Glutamatergic neuron (in vitro differentiated cells): Measurements from ENCODE around the gene HEMK1. TPM values are rescaled to one million over a fixed set of nuclear protein-coding genes. Genes with fewer than 3 reads are reported as not detected.

Experiments used
- DNase-seq: peaks from one replicate; pipeline ENCODE4 v3.0.0; 2022
- H3K27ac Mint-ChIP-seq: one replicate; pipeline ENCODE4 v1.8.0; 2020; ENCODE audit warnings: mild to moderate bottlenecking, mixed read lengths, inconsistent platforms; ENCODE audit not compliant: unreplicated experiment
- H3K27me3 Mint-ChIP-seq: one replicate; pipeline ENCODE4 v1.8.0; 2020; ENCODE audit warnings: mild to moderate bottlenecking, moderate library complexity, mixed read lengths, inconsistent platforms; ENCODE audit not compliant: unreplicated experiment
- H3K36me3 Mint-ChIP-seq: one replicate; pipeline ENCODE4 v1.8.0; 2020; ENCODE audit warnings: mild to moderate bottlenecking, mixed read lengths, inconsistent platforms; ENCODE audit not compliant: unreplicated experiment
- H3K4me1 Mint-ChIP-seq: one replicate; pipeline ENCODE4 v1.8.0; 2020; ENCODE audit warnings: mild to moderate bottlenecking, low read depth, mixed read lengths, inconsistent platforms; ENCODE audit not compliant: unreplicated experiment
- H3K4me3 Mint-ChIP-seq: one replicate; pipeline ENCODE4 v1.8.0; 2020; ENCODE audit warnings: mild to moderate bottlenecking, mixed read lengths, inconsistent platforms; ENCODE audit not compliant: unreplicated experiment
- H3K9me3 Mint-ChIP-seq: one replicate; pipeline ENCODE4 v1.8.0; 2020; ENCODE audit warnings: mild to moderate bottlenecking, moderate library complexity, mixed read lengths, inconsistent platforms; ENCODE audit not compliant: unreplicated experiment
- total RNA-seq: library from RNA; stranded (reverse); fragmentation: NEBNext Ultra II Directional; extraction: Animal tissue kit (Norgen Biotek cat#: 25700); gene quantifications from one replicate; pipeline ENCODE4 v1.2.1, GENCODE V29; 2021; ENCODE audit not compliant: unreplicated experiment
- TF ChIP-seq, protein P1 (sequence below): fragments of 200-600 bp; sonication (generic); IDR thresholded peaks from one replicate; pipeline ENCODE4 v1.5.0; 2021; ENCODE audit not compliant: partially characterized antibody, unreplicated experiment

Gene HEMK1
- total RNA-seq, 1 donor from 2014 or later = 21.1 TPM

- H3K4me1 Mint-ChIP-seq = peaks cover 18% of the 10 kb centered on the region
- H3K27ac Mint-ChIP-seq = no peak overlapping the region
- peaks cover 24% of the 10 kb centered on the region for H3K27me3 Mint-ChIP-seq
- H3K4me3 Mint-ChIP-seq = no peak overlapping the region
- peaks cover 13% of the 10 kb centered on the region for H3K9me3 Mint-ChIP-seq
- TF ChIP-seq, protein P1, sequence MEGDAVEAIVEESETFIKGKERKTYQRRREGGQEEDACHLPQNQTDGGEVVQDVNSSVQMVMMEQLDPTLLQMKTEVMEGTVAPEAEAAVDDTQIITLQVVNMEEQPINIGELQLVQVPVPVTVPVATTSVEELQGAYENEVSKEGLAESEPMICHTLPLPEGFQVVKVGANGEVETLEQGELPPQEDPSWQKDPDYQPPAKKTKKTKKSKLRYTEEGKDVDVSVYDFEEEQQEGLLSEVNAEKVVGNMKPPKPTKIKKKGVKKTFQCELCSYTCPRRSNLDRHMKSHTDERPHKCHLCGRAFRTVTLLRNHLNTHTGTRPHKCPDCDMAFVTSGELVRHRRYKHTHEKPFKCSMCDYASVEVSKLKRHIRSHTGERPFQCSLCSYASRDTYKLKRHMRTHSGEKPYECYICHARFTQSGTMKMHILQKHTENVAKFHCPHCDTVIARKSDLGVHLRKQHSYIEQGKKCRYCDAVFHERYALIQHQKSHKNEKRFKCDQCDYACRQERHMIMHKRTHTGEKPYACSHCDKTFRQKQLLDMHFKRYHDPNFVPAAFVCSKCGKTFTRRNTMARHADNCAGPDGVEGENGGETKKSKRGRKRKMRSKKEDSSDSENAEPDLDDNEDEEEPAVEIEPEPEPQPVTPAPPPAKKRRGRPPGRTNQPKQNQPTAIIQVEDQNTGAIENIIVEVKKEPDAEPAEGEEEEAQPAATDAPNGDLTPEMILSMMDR = no peak
- H3K36me3 Mint-ChIP-seq = no peaks in the 10 kb centered on the region
- no peak for DNase-seq
Measured at GRCh38 chr3:50536471-50537180, 32.7 kb upstream of the HEMK1 start.

- Mint-ChIP-seq H3K4me1 (peaks cover 11% of the 10 kb centered on the region), H3K27ac (no peak overlapping the region), H3K27me3 (peaks cover 18% of the 10 kb centered on the region), H3K9me3 (peaks cover 10% of the 10 kb centered on the region), H3K36me3 (no peaks in the 10 kb centered on the region), H3K4me3 (no peak overlapping the region)
- TF ChIP-seq, protein P1 = no peak
- no peak for DNase-seq
Measured at GRCh38 chr3:50537421-50538129, 31.7 kb upstream of the HEMK1 start.

GRCh38 chr3:50539356-50540286, 29.7 kb upstream of the HEMK1 start:
- H3K27ac Mint-ChIP-seq = no peak overlapping the region
- H3K4me3 Mint-ChIP-seq = no peak overlapping the region
- no peaks in the 10 kb centered on the region for H3K36me3 Mint-ChIP-seq
- peaks cover 2% of the 10 kb centered on the region for H3K9me3 Mint-ChIP-seq
- DNase-seq = no peak
- peaks cover 18% of the 10 kb centered on the region for H3K27me3 Mint-ChIP-seq
- H3K4me1 Mint-ChIP-seq = no peaks in the 10 kb centered on the region
- TF ChIP-seq, protein P1 = no peak

GRCh38 chr3:50542177-50543034, 26.9 kb upstream of the HEMK1 start:
- DNase-seq = peak; percentile 85
- peaks cover 4% of the 10 kb centered on the region for H3K9me3 Mint-ChIP-seq
- no peaks in the 10 kb centered on the region for H3K4me1 Mint-ChIP-seq
- H3K27ac Mint-ChIP-seq = no peak overlapping the region
- H3K36me3 Mint-ChIP-seq = no peaks in the 10 kb centered on the region
- H3K27me3 Mint-ChIP-seq = peaks cover 16% of the 10 kb centered on the region
- TF ChIP-seq, protein P1 = peak; percentile 92
- H3K4me3 Mint-ChIP-seq = no peak overlapping the region
